ENCODE data around the gene CKLF. TPM values are rescaled to one million over a fixed set of nuclear protein-coding genes. Genes with fewer than 3 reads are reported as not detected.

The CKLF gene
- total RNA-seq, 2 experiments from 2014 or later = 199 to 220 TPM

DNA sequence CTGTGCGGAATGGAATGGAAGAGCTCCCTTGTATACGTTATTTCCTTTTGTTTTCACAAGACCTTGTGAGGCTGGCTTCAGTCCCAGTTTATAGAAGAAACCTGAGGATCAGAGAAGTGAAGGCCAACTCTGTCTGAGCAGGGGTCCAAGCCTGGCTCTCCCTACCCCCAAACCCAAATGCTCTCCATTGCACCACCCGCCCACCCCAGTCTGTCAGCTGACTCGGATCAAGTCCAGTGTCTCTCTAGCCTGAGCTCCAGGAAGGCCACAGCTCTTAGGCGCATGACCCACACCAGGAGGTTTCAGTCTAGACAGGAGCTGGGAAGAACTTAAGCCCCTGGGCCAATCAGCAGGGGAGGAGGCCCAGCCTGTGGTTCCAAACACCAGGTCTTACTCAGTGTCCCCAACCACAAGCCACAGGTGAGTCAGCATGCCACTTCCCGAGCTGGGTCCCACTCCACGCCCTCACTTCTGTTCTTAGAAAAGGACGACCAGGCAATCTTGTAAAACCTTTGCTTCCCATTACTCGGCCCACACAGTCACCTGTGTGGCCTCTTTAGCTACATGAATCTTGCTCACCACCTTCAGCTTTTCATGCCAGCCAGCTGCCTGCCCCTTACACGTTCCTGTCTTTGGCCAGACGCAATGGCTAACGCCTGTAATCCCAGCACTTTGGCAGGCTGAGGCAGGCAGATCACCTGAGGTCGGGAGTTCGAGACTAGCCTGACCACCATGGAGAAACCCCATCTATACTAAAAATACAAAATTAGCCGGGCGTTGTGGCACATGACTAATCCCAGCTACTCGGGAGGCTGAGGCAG is 30.2 kb upstream of the CKLF start:
- ATAC-seq (peak; percentile 84), DNase-seq (peak; percentile 98)
- CTCF ChIA-PET = interaction anchor here (0.8 to 5.7 kb wide), 16 partner anchors 10 to 116 kb away, joined by 3 to 52 read pairs (median 5); partner anchors contain the start of genes CKLF, CMTM3 and TK2
- H3K27ac Mint-ChIP-seq = peak overlapping the region; percentile 92
- H3K4me3 Mint-ChIP-seq = peak overlapping the region; percentile 62
- peaks cover 4% of the 10 kb centered on the region for H3K36me3 Mint-ChIP-seq
- H3K9me3 Mint-ChIP-seq (ENCODE audit: low read depth) = no peaks in the 10 kb centered on the region
- H3K27me3 Mint-ChIP-seq = no peaks in the 10 kb centered on the region
- peaks cover 94% of the 10 kb centered on the region for H3K4me1 Mint-ChIP-seq

GRCh38 chr16:66522816-66523590 is 29.4 kb upstream of the CKLF start:
- Mint-ChIP-seq H3K36me3 (peaks cover 8% of the 10 kb centered on the region), H3K9me3 (ENCODE audit: low read depth) (no peaks in the 10 kb centered on the region), H3K4me3 (peak overlapping the region; percentile 2), H3K4me1 (peaks cover 91% of the 10 kb centered on the region), H3K27me3 (no peaks in the 10 kb centered on the region), H3K27ac (peak overlapping the region; percentile 92)
- no peak for DNase-seq
- CTCF ChIA-PET = interaction anchor here (0.9 to 5.7 kb wide), 16 partner anchors 11 to 117 kb away, joined by 3 to 52 read pairs (median 5); partner anchors contain the start of genes CKLF and TK2
- ATAC-seq = no peak

- Mint-ChIP-seq H3K27me3 (no peaks in the 10 kb centered on the region), H3K4me3 (peak overlapping the region; percentile 65), H3K9me3 (ENCODE audit: low read depth) (no peaks in the 10 kb centered on the region), H3K27ac (peak overlapping the region; percentile 92), H3K4me1 (peaks cover 83% of the 10 kb centered on the region), H3K36me3 (peaks cover 9% of the 10 kb centered on the region)
- DNase-seq (peak; percentile 78), ATAC-seq (peak; percentile 27)
- CTCF ChIA-PET = interaction anchor here (1.0 to 5.7 kb wide), 5 partner anchors 20 to 65 kb away, joined by 3 to 52 read pairs (median 4); partner anchors contain the start of genes CKLF and TK2
These were observed 28.5 kb upstream of the CKLF start for GRCh38 chr16:66523861-66524354.

DNA sequence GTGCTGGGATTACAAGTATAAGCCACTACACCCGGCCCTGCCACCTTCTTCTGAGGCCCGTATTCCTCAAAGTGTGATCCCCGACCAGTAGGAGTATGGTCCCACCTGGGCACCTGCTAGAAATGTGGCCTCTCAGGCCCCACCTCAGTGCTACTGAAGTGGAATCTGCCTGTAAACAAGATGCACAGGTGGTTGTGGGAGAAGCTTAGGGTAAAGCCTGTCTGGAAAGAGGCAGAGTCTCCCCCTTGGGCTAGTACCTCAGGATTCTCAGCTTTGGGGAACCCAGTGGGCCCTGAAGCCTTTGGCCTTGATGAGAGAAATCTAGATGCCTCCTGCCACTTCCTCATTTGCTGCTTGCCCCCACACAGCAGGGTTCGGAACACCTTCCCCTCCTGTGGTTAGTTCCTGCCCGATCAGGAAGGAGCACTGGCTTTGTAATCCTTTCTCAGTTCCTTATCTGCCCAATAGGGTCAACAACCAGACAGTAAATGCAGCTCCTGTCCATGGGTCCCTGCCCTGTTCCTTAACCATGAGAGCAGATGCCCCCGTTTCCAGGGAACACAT is 27.7 kb upstream of the CKLF start:
- DNase-seq (peak; percentile 73), ATAC-seq (no peak)
- Mint-ChIP-seq H3K4me1 (peaks cover 78% of the 10 kb centered on the region), H3K9me3 (ENCODE audit: low read depth) (no peaks in the 10 kb centered on the region), H3K27me3 (no peaks in the 10 kb centered on the region), H3K27ac (peak overlapping the region; percentile 92), H3K4me3 (no peak overlapping the region), H3K36me3 (peaks cover 8% of the 10 kb centered on the region)
- CTCF ChIA-PET = interaction anchor here (1.3 to 5.7 kb wide), 5 partner anchors 11 to 64 kb away, joined by 4 to 52 read pairs (median 5); partner anchors contain the start of genes CKLF and TK2

DNA sequence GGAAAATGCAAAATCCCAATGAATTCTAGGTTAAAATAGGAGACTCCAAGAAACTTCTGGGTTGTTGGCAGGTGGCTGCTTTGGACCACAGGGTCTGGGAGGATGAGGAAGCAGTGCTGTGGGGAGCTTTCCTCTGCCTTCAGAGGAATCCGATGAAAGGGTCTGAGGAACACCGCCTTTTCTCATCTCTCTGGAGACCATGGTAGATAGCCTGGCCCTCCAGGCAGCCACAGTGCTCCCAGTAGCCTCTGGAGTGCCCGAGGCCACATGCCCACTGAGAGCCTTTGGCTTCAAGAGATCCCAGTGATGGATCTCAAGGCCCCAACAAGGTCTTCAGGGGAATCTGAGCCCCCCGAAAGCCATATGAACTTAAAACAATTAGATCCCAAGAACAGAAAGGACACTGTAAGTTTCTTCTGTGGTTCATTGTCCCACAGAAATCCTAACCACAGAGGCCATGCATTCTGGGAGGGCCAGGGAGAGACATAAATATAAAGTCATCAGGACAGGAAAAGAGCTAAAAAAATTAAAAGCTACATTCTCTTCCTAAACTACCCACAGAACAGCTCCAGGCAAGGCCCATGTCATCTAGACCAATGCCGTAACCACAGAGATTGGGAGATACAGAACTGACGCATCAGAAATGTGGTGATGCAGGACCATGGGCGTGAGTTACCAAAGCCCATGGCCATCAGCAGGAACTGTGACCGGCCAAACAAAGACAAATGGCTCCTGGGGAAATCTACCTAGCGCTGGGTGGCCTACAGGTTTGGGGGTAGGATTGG is 26.8 kb upstream of the CKLF start:
- CTCF ChIA-PET = interaction anchor here (0.6 to 5.7 kb wide), 6 partner anchors 10 to 39 kb away, joined by 3 to 52 read pairs (median 4); partner anchors contain the start of genes CKLF and TK2
- no peak for ATAC-seq
- Mint-ChIP-seq H3K27me3 (no peaks in the 10 kb centered on the region), H3K4me3 (no peak overlapping the region), H3K36me3 (peaks cover 8% of the 10 kb centered on the region), H3K4me1 (peaks cover 71% of the 10 kb centered on the region), H3K9me3 (ENCODE audit: low read depth) (no peaks in the 10 kb centered on the region), H3K27ac (peak overlapping the region; percentile 16)
- no peak for DNase-seq

- no peak overlapping the region for H3K4me3 Mint-ChIP-seq
- DNase-seq (no peak), ATAC-seq (no peak)
- peaks cover 9% of the 10 kb centered on the region for H3K36me3 Mint-ChIP-seq
- peak overlapping the region; percentile 16 for H3K27ac Mint-ChIP-seq
- H3K4me1 Mint-ChIP-seq = peaks cover 44% of the 10 kb centered on the region
- no peaks in the 10 kb centered on the region for H3K9me3 Mint-ChIP-seq (ENCODE audit: low read depth)
- H3K27me3 Mint-ChIP-seq = no peaks in the 10 kb centered on the region
- CTCF ChIA-PET = interaction anchor here (1.0 to 1.1 kb wide), 2 partner anchors 12 to 24 kb away, joined by 3 read pairs; partner anchors contain the start of gene CKLF
These were observed 24.1 kb upstream of the CKLF start for GRCh38 chr16:66528294-66528693.

DNA sequence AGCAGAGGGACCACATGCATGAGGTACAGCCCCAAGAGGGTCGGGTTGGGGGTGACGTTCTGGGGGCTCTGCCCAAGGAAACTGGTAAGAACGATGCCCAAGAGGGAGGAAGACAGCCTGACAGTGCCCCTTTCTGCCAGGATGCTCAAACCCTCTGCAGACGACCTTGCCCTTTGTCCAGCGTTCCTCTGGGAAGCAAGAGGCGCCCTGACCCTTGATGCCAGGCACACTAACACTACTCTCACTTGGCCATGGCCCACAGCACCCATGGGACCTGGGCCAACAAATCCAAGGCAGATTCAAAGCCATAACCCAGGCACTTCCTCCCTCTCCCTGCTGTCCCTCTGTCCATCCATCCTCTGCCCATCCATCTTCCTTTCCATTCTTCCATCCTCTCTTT is 22.9 kb upstream of the CKLF start:
- Mint-ChIP-seq H3K27ac (no peak overlapping the region), H3K9me3 (ENCODE audit: low read depth) (no peaks in the 10 kb centered on the region), H3K27me3 (no peaks in the 10 kb centered on the region), H3K36me3 (peaks cover 6% of the 10 kb centered on the region), H3K4me1 (peaks cover 32% of the 10 kb centered on the region), H3K4me3 (no peak overlapping the region)
- CTCF ChIA-PET = no interaction called here
- DNase-seq (no peak), ATAC-seq (no peak)

GRCh38 chr16:66534376-66534799 is 18.0 kb upstream of the CKLF start:
- no peak overlapping the region for H3K27ac Mint-ChIP-seq
- no peaks in the 10 kb centered on the region for H3K9me3 Mint-ChIP-seq (ENCODE audit: low read depth)
- H3K36me3 Mint-ChIP-seq = peaks cover 1% of the 10 kb centered on the region
- ATAC-seq (no peak), DNase-seq (no peak)
- CTCF ChIA-PET = no interaction called here
- H3K4me1 Mint-ChIP-seq = peaks cover 7% of the 10 kb centered on the region
- H3K27me3 Mint-ChIP-seq = no peaks in the 10 kb centered on the region
- no peak overlapping the region for H3K4me3 Mint-ChIP-seq

DNA sequence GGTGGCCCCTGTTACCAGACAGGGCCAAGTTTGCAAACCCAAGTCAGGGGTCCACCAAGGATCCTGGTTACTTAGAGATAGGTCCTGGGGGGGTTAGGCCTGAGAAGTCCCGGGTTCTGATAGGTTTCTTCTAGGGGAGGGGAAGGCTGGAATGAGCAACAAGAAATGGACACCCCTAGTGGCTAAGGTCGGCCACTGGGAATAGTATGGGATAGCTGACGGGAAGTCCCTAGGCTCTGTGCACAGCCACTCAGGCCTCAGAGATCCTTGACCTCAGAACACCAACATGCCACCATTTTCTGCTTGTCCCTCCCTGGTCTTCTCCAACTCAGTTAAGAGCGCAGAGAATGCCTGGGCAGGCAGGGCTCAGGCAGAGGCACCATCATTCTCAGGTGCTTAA is 15.9 kb upstream of the CKLF start:
- ATAC-seq (no peak), DNase-seq (no peak)
- H3K4me3 Mint-ChIP-seq = no peak overlapping the region
- peaks cover 16% of the 10 kb centered on the region for H3K4me1 Mint-ChIP-seq
- CTCF ChIA-PET = interaction anchor here (0.8 to 1.8 kb wide), 5 partner anchors 10 to 67 kb away, joined by 3 to 5 read pairs (median 3); no protein-coding TSS in a partner anchor
- peaks cover 3% of the 10 kb centered on the region for H3K36me3 Mint-ChIP-seq
- H3K9me3 Mint-ChIP-seq (ENCODE audit: low read depth) = no peaks in the 10 kb centered on the region
- H3K27ac Mint-ChIP-seq = no peak overlapping the region
- no peaks in the 10 kb centered on the region for H3K27me3 Mint-ChIP-seq

DNA sequence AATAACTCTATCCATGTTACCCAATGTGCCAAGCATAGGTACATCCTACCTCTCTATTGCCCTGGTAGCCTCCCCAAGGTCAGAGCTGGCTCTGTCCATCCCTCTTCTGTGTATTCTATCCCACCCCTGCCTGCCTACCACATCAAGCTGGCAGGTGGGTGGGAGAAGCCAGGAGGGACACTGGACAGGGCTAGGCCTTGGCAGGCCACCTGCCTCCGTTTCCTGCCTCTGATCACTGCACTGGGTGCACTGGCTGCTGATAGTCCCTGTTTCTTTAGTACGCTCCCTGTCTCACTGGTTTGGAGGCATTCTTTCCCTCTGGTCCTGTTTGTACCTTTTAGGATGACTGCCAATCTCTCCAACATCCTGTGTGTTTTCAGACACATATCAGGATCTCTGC is 15.1 kb upstream of the CKLF start:
- Mint-ChIP-seq H3K27ac (no peak overlapping the region), H3K4me1 (peaks cover 16% of the 10 kb centered on the region)
- CTCF ChIA-PET = interaction anchor here (0.8 to 1.2 kb wide), 3 partner anchors 18 to 67 kb away, joined by 3 read pairs; no protein-coding TSS in a partner anchor

DNA sequence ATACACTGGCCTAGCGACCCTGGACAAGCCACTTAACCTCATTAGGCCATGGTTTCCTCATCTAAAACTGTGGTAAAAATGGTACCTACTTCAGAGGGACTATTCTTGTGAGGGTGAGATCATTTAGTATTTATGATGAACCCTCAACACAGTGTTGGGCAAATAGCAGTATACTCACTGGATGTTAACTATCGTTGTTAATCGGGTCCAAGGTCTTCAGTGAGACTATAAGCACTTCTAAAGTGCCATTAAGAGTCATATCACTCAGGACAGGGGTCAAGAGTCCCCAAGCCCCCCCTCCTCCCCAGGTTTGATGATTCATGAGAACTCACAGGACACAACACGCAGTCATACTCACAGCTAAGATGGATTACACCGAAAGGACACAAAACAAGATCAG is 13.5 kb upstream of the CKLF start:
- Mint-ChIP-seq H3K27me3 (no peaks in the 10 kb centered on the region), H3K27ac (peak overlapping the region; percentile 4), H3K4me3 (no peak overlapping the region), H3K36me3 (peaks cover 1% of the 10 kb centered on the region), H3K4me1 (peaks cover 16% of the 10 kb centered on the region), H3K9me3 (ENCODE audit: low read depth) (no peaks in the 10 kb centered on the region)
- DNase-seq = no peak
- CTCF ChIA-PET = interaction anchor here (0.6 to 1.7 kb wide), 2 partner anchors 12 to 17 kb away, joined by 4 read pairs; partner anchors contain the start of gene TK2
- ATAC-seq = no peak

More for the DNA sequence above, 15.1 kb upstream of the CKLF start:
- Mint-ChIP-seq H3K9me3 (ENCODE audit: low read depth) (no peaks in the 10 kb centered on the region), H3K36me3 (peaks cover 3% of the 10 kb centered on the region), H3K4me3 (no peak overlapping the region), H3K27me3 (no peaks in the 10 kb centered on the region)
- no peak for DNase-seq
- no peak for ATAC-seq

All from activated CD8-positive, alpha-beta memory T cell treated with anti-CD3 and anti-CD28 coated beads, Interleukin-2, amount 10 ng/mL, durations not matched to agents 7 days and 5 days (primary cell).